Spleen (tissue), 11 donors: ENCODE data around the gene RNF187. TPM values are rescaled to one million over a fixed set of nuclear protein-coding genes. Genes with fewer than 3 reads are reported as not detected.

Experiments used
- DNase-seq: peaks from one replicate; pipeline ENCODE4 v3.0.0-alpha.2; 2020
- H3K27ac ChIP-seq, 8 donors: fragments of 200-600 bp; sonication (generic) in 7 of 8; 1 replicate in 4 of 8; 2 replicates in 4 of 8; pipeline versions ENCODE4 v1.5.0 to v1.8.0; 2016 to 2021; ENCODE audit warnings: inconsistent platforms in 4 of 8, mild to moderate bottlenecking in 4 of 8, moderate library complexity in 1 of 8
- H3K27me3 ChIP-seq, 7 donors: fragments of 200-600 bp; sonication (generic) in 6 of 7; replicated peaks in 1 of 7; 1 replicate in 4 of 7; 2 replicates in 3 of 7; pipeline versions ENCODE4 v1.5.0 to v1.8.0; 2016 to 2021; ENCODE audit warnings: inconsistent platforms in 3 of 7, mild to moderate bottlenecking in 1 of 7
- H3K36me3 ChIP-seq, 6 donors: fragments of 200-600 bp; sonication (generic) in 5 of 6; 1 replicate in 4 of 6; 2 replicates in 2 of 6; pipeline versions ENCODE4 v1.5.0 to v1.8.0; 2016 to 2021; ENCODE audit warnings: inconsistent platforms in 2 of 6
- H3K4me1 ChIP-seq, 6 donors: fragments of 200-600 bp; sonication (generic) in 5 of 6; 1 replicate in 3 of 6; 2 replicates in 3 of 6; pipeline versions ENCODE4 v1.5.0 to v1.8.0; 2016 to 2021; ENCODE audit warnings: inconsistent platforms in 3 of 6
- H3K4me3 ChIP-seq, 8 donors: fragments of 200-600 bp; sonication (generic) in 7 of 8; 1 replicate in 4 of 8; 2 replicates in 4 of 8; pipeline versions ENCODE4 v1.5.0 to v1.8.0; 2016 to 2021; ENCODE audit warnings: inconsistent platforms in 4 of 8, mild to moderate bottlenecking in 4 of 8, moderate library complexity in 2 of 8
- H3K9me3 ChIP-seq, 8 donors: fragments of 200-600 bp; sonication (generic) in 7 of 8; 1 replicate in 4 of 8; 2 replicates in 4 of 8; pipeline versions ENCODE4 v1.5.0 to v1.8.0; 2016 to 2021; ENCODE audit warnings: inconsistent platforms in 4 of 8
- POLR2A ChIP-seq, 3 donors: fragments of 450-650 bp; IDR thresholded peaks; one replicate each; pipeline ENCODE4 v1.5.1; 2017; ENCODE audit warnings: antibody characterized with exemption in 3 of 3, mild to moderate bottlenecking in 1 of 3
- POLR2AphosphoS5 ChIP-seq, 3 donors: sonication (generic); formaldehyde crosslinking; IDR thresholded peaks; one replicate each; pipeline ENCODE4 v1.5.1; 2017; ENCODE audit warnings: antibody characterized with exemption in 3 of 3
- WGBS, 5 donors: extraction: QIAGEN DNeasy Blood & Tissue Kit in 3 of 5; methylation state at CpG; one replicate each; pipeline versions ENCODE4 v1.1.5 to v1.1.7; 2013 to 2018; 5-methylcytosine and 5-hydroxymethylcytosine counted together
- intact Hi-C: fragments of 100-400 bp; cut with DNase I; formaldehyde crosslinking; loops from one replicate; pipeline ENCODE4 v1.15.0; 2023; ENCODE audit warnings: low total_unique reads
- polyA plus RNA-seq, 3 donors: library from polyadenylated mRNA; stranded (reverse); fragments of 200-250 nt; gene quantifications; one replicate each; pipeline ENCODE4 v1.2.1, GENCODE V29; 2013
- total RNA-seq, 7 donors: library from RNA; depleted of rRNA in 3 of 7; stranded (reverse); fragments of >200 nt in 3 of 7; fragmentation: NEBNext Ultra II Directional in 4 of 7; extraction: Animal tissue kit (Norgen Biotek cat#: 25700) in 4 of 7; gene quantifications; one replicate each; pipeline versions ENCODE4 v1.1.0 to v1.2.1, GENCODE V29; 2016 to 2021
- TF ChIP-seq, protein P1 (sequence below), 11 experiments: fragments of 200-600 bp in 7 of 11; fragments of 450-650 bp in 4 of 11; sonication (generic) in 4 of 11; IDR thresholded peaks in 8 of 11; conservative IDR thresholded peaks in 3 of 11; 1 replicate in 7 of 11; 2 replicates in 4 of 11; pipeline versions ENCODE4 v1.4.0 to v1.8.0; 2016 to 2021; ENCODE audit warnings: antibody characterized with exemption in 11 of 11, inconsistent platforms in 4 of 11, mild to moderate bottlenecking in 1 of 11
- donor health status: healthy with polysubstance abuse.
- donor health status: DM: no; HTN: no; CAD: no; lungs with moderate emphysema.
- donor health status: DM: no; HTN: no; CAD: no.
- donor health status: Bipolar disorder and iron deficiency.
- donor health status: healthy.
- donor health status: DM: no; HTN: no; CAD: no.
- donor health status: DM: yes; HTN: yes; CAD: no.

RNF187 gene
- total and polyA plus RNA-seq, 10 donors, result 21.4 to 118 (median 60.4) TPM

GRCh38 chr1:228488125-228488817 is 1.1 kb downstream of the RNF187 start:
- intact Hi-C loops, result loop anchor here (10.0 kb wide), 1 partner anchor 703 kb away; no protein-coding TSS in a partner anchor

DNA sequence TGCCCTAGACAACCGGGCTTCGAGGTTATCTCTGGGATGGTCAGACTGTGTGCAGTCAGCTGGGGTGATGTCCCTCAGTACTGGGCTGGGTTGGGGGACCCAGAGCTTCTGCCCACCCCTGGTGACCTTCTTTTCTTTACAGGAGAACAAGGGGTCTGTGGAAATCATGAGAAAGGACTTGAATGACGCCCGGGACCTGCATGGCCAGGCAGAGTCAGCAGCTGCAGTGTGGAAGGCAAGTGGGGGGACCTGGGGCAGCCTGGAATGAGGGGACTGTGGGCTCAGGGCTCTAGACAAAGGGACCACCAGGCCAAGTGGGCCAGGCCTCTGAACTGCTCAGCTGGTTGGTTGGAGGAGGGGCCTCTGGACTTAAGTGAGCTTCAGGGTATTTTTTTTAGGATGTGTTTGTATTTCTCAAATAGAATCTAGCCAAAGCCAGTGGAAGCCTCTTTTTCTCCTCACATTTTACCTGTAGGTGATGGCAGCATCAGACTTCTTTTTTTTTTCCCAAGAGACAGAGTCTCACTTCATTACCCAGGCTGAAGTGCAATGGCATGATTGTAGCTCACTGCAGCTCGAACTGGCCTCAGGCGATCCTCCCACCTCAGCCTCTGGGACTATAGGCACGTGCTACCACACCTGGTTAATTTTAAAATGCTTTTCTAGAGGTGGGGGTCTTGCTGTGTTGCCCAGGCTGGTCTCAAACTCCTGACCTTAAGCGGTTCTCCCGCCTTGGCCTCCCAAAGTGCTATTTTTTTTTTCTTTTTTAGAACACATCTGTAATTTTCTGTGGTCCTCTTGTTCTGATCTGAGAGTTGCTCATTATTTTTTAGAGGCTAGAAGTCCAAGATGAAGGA is 1.9 kb downstream of the RNF187 start:
- Histone ChIP-seq H3K27me3 (no peaks in the 10 kb centered on the region), H3K9me3 (no peaks in the 10 kb centered on the region), H3K4me3 (peak overlapping the region in 7 of 8 donors; percentile 56 to 99 (median 92)), H3K4me1 (peaks cover 19 to 71% (median 63%) of the 10 kb centered on the region in 6 donors), H3K36me3 (peaks cover 6 to 47% (median 27%) of the 10 kb centered on the region in 6 donors), H3K27ac (peak overlapping the region in 6 of 8 donors; percentile 95 to 100 (median 98))
- 85 to 96% (median 88%) methylated on average over 9 of the region's 9 CpGs for WGBS, 5 donors
- no peak for DNase-seq
- TF ChIP-seq POLR2AphosphoS5 (IDR thresholded peaks at IDR 0.05), result no peak
- TF ChIP-seq, protein P1, sequence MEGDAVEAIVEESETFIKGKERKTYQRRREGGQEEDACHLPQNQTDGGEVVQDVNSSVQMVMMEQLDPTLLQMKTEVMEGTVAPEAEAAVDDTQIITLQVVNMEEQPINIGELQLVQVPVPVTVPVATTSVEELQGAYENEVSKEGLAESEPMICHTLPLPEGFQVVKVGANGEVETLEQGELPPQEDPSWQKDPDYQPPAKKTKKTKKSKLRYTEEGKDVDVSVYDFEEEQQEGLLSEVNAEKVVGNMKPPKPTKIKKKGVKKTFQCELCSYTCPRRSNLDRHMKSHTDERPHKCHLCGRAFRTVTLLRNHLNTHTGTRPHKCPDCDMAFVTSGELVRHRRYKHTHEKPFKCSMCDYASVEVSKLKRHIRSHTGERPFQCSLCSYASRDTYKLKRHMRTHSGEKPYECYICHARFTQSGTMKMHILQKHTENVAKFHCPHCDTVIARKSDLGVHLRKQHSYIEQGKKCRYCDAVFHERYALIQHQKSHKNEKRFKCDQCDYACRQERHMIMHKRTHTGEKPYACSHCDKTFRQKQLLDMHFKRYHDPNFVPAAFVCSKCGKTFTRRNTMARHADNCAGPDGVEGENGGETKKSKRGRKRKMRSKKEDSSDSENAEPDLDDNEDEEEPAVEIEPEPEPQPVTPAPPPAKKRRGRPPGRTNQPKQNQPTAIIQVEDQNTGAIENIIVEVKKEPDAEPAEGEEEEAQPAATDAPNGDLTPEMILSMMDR (IDR thresholded peaks at IDR 0.05 in 8 of 11, conservative IDR thresholded peaks at IDR 0.05 in 3 of 11), result no peak
- no peak for TF ChIP-seq POLR2A (IDR thresholded peaks at IDR 0.05)
- intact Hi-C loops, result loop anchor here (10.0 kb wide), 1 partner anchor 704 kb away; no protein-coding TSS in a partner anchor

More at GRCh38 chr1:228488125-228488817, 1.1 kb downstream of the RNF187 start:
- peak; percentile 82 for DNase-seq
- Histone ChIP-seq H3K9me3 (no peaks in the 10 kb centered on the region), H3K4me3 (peak overlapping the region; percentile 56 to 99 (median 90)), H3K27me3 (no peaks in the 10 kb centered on the region), H3K4me1 (peaks cover 19 to 67% (median 60%) of the 10 kb centered on the region in 6 donors), H3K36me3 (peaks cover 4 to 40% (median 19%) of the 10 kb centered on the region in 6 donors), H3K27ac (peak overlapping the region; percentile 20 to 100 (median 98))
- 30 to 55% (median 50%) methylated on average over 15 to 18 of the region's 18 CpGs for WGBS, 5 donors
- TF ChIP-seq POLR2AphosphoS5 (IDR thresholded peaks at IDR 0.05) (no peak), POLR2A (IDR thresholded peaks at IDR 0.05) (no peak)
- TF ChIP-seq, protein P1 (IDR thresholded peaks at IDR 0.05 in 8 of 11, conservative IDR thresholded peaks at IDR 0.05 in 3 of 11), result no peak

DNA sequence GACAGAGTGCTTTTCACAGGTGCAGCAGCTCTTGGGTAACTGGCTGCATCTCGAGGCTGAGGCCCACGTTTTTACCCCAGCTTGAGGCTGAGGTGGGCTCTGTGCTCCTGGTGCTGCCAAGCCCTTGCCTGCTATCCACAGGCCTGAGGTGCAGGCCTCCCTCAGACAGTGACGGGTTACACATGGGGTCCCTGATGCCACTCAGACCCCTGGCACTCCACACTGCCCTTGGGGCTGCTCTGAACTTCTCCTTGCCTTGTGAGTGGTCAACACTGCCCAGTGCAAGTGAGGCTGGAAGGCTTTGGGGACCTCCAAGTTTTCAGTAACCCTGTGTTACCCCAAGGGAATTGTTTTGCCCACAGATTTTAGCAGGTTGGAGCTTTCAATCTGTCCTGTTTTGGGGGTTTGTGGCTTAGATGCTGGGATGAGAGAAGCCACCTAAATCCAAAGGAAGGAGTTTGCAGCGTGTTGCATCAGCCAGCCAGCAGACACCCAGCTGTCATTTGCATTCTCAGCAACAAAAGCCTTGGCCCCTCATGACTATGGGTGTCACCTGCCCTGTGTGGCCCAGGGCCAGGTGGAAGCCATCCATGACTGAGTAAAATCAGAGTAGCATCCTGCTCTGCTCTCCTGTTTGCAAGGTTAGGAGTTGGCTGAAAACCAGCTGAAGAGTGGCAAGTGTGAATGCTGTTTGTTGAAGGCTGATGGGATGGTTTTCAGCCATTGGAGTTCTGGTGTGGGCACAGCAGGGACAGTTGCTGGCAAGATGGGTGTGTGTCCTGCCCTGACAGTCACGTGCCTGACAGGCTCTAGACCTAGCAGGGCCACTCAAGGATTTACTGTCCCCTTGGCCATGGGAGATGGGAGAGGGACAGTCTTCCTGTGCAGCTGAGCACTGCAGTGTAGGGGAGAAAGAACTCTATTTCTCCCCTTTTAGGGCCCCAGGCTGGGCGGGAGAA is 3.2 kb downstream of the RNF187 start:
- H3K4me1 ChIP-seq, result peaks cover 15 to 67% (median 59%) of the 10 kb centered on the region in 6 donors
- intact Hi-C loops, result no loop called here
- 78 to 93% (median 82%) methylated on average over 4 to 6 of the region's 6 CpGs for WGBS, 5 donors
- H3K4me3 ChIP-seq, result no peak overlapping the region
- H3K9me3 ChIP-seq, result no peaks in the 10 kb centered on the region
- peaks cover 8 to 61% (median 39%) of the 10 kb centered on the region in 6 donors for H3K36me3 ChIP-seq
- peak overlapping the region in 6 of 8 donors; percentile 2 to 51 (median 38) for H3K27ac ChIP-seq
- H3K27me3 ChIP-seq, result no peaks in the 10 kb centered on the region
- no peak for TF ChIP-seq POLR2A (IDR thresholded peaks at IDR 0.05)
- TF ChIP-seq, protein P1 (IDR thresholded peaks at IDR 0.05 in 8 of 11, conservative IDR thresholded peaks at IDR 0.05 in 3 of 11), result no peak
- TF ChIP-seq POLR2AphosphoS5 (IDR thresholded peaks at IDR 0.05), result peak in 2 of 3 donors; percentile 31 to 44
- DNase-seq, result no peak
